ENCODE data around the gene MLLT3.

The MLLT3 gene

GRCh38 chr9:20380546-20380945 lies 241.8 kb downstream of the MLLT3 start:
- no peak overlapping the region for H3K27ac ChIP-seq (ENCODE audit: low read length)
- H3K9ac ChIP-seq (ENCODE audit: low read depth, low read length) = no peak overlapping the region
- H3K4me2 ChIP-seq (ENCODE audit: insufficient read depth, low read length) = no peak overlapping the region
- H2AFZ ChIP-seq (ENCODE audit: low read depth, low read length) = no peak overlapping the region
- H3K4me1 ChIP-seq (ENCODE audit: insufficient read depth, low read length) = no peaks in the 10 kb centered on the region
- no peak for DNase-seq
- H4K20me1 ChIP-seq (ENCODE audit: insufficient read depth, low read length) = no peaks in the 10 kb centered on the region
- H3K36me3 ChIP-seq (ENCODE audit: insufficient read depth, low read length) = no peaks in the 10 kb centered on the region
- H3K79me2 ChIP-seq (ENCODE audit: insufficient read depth, low read length) = no peaks in the 10 kb centered on the region
- no peak for ATAC-seq (ENCODE audit: insufficient read depth, low read depth)
- H3K4me3 ChIP-seq (ENCODE audit: low read depth in 1 of 2, low read length in 2 of 2) = no peak overlapping the region
- no peak for TF ChIP-seq CTCF (IDR thresholded peaks at IDR 0.05; ENCODE audit: borderline replicate concordance, extremely low read depth, low read length, poor library complexity, severe bottlenecking)
- no peaks in the 10 kb centered on the region for H3K27me3 ChIP-seq (ENCODE audit: insufficient read depth, low read length, poor library complexity)
- no peaks in the 10 kb centered on the region for H3K9me3 ChIP-seq (ENCODE audit: insufficient read depth, low read length, severe bottlenecking)

GRCh38 chr9:20379804-20380225 lies 242.5 kb downstream of the MLLT3 start:
- Histone ChIP-seq H3K9ac (ENCODE audit: low read depth, low read length) (no peak overlapping the region), H3K79me2 (ENCODE audit: insufficient read depth, low read length) (no peaks in the 10 kb centered on the region), H3K9me3 (ENCODE audit: insufficient read depth, low read length, severe bottlenecking) (no peaks in the 10 kb centered on the region), H4K20me1 (ENCODE audit: insufficient read depth, low read length) (no peaks in the 10 kb centered on the region), H3K27me3 (ENCODE audit: insufficient read depth, low read length, poor library complexity) (no peaks in the 10 kb centered on the region), H3K4me3 (ENCODE audit: low read depth in 1 of 2, low read length in 2 of 2) (no peak overlapping the region), H3K4me2 (ENCODE audit: insufficient read depth, low read length) (no peak overlapping the region), H2AFZ (ENCODE audit: low read depth, low read length) (no peak overlapping the region), H3K27ac (ENCODE audit: low read length) (no peak overlapping the region), H3K4me1 (ENCODE audit: insufficient read depth, low read length) (no peaks in the 10 kb centered on the region), H3K36me3 (ENCODE audit: insufficient read depth, low read length) (no peaks in the 10 kb centered on the region)
- ATAC-seq (ENCODE audit: insufficient read depth, low read depth) (no peak), DNase-seq (no peak)
- TF ChIP-seq EZH2 (IDR thresholded peaks at IDR 0.05; ENCODE audit: borderline replicate concordance, low read depth, low read length, severe bottlenecking) (no peak), CTCF (IDR thresholded peaks at IDR 0.05; ENCODE audit: borderline replicate concordance, extremely low read depth, low read length, poor library complexity, severe bottlenecking) (no peak)

GRCh38 chr9:20378851-20379250 lies 243.4 kb downstream of the MLLT3 start:
- Histone ChIP-seq H3K9ac (ENCODE audit: low read depth, low read length) (no peak overlapping the region), H3K4me3 (ENCODE audit: low read depth in 1 of 2, low read length in 2 of 2) (no peak overlapping the region), H3K79me2 (ENCODE audit: insufficient read depth, low read length) (no peaks in the 10 kb centered on the region), H3K27ac (ENCODE audit: low read length) (no peak overlapping the region), H3K27me3 (ENCODE audit: insufficient read depth, low read length, poor library complexity) (no peaks in the 10 kb centered on the region), H3K9me3 (ENCODE audit: insufficient read depth, low read length, severe bottlenecking) (no peaks in the 10 kb centered on the region), H2AFZ (ENCODE audit: low read depth, low read length) (no peak overlapping the region), H3K4me2 (ENCODE audit: insufficient read depth, low read length) (no peak overlapping the region), H4K20me1 (ENCODE audit: insufficient read depth, low read length) (no peaks in the 10 kb centered on the region), H3K36me3 (ENCODE audit: insufficient read depth, low read length) (no peaks in the 10 kb centered on the region), H3K4me1 (ENCODE audit: insufficient read depth, low read length) (no peaks in the 10 kb centered on the region)
- no peak for TF ChIP-seq CTCF (IDR thresholded peaks at IDR 0.05; ENCODE audit: borderline replicate concordance, extremely low read depth, low read length, poor library complexity, severe bottlenecking)
- no peak for TF ChIP-seq EZH2 (IDR thresholded peaks at IDR 0.05; ENCODE audit: borderline replicate concordance, low read depth, low read length, severe bottlenecking)
- DNase-seq = no peak
- ATAC-seq (ENCODE audit: insufficient read depth, low read depth) = no peak

- Histone ChIP-seq H3K27ac (ENCODE audit: low read length) (no peak overlapping the region), H3K27me3 (ENCODE audit: insufficient read depth, low read length, poor library complexity) (no peaks in the 10 kb centered on the region), H3K4me2 (ENCODE audit: insufficient read depth, low read length) (no peak overlapping the region), H3K9me3 (ENCODE audit: insufficient read depth, low read length, severe bottlenecking) (no peaks in the 10 kb centered on the region), H3K9ac (ENCODE audit: low read depth, low read length) (no peak overlapping the region), H3K36me3 (ENCODE audit: insufficient read depth, low read length) (no peaks in the 10 kb centered on the region), H4K20me1 (ENCODE audit: insufficient read depth, low read length) (no peaks in the 10 kb centered on the region), H3K79me2 (ENCODE audit: insufficient read depth, low read length) (no peaks in the 10 kb centered on the region), H2AFZ (ENCODE audit: low read depth, low read length) (no peak overlapping the region), H3K4me1 (ENCODE audit: insufficient read depth, low read length) (no peaks in the 10 kb centered on the region), H3K4me3 (ENCODE audit: low read depth in 1 of 2, low read length in 2 of 2) (no peak overlapping the region)
- TF ChIP-seq CTCF (IDR thresholded peaks at IDR 0.05; ENCODE audit: borderline replicate concordance, extremely low read depth, low read length, poor library complexity, severe bottlenecking) (no peak), EZH2 (IDR thresholded peaks at IDR 0.05; ENCODE audit: borderline replicate concordance, low read depth, low read length, severe bottlenecking) (no peak)
- no peak for ATAC-seq (ENCODE audit: insufficient read depth, low read depth)
- DNase-seq = no peak
These were observed 244.5 kb downstream of the MLLT3 start for GRCh38 chr9:20377790-20378189.

Data from DND-41 (cell line).